ENCODE results near the gene NDUFA6.

DNA sequence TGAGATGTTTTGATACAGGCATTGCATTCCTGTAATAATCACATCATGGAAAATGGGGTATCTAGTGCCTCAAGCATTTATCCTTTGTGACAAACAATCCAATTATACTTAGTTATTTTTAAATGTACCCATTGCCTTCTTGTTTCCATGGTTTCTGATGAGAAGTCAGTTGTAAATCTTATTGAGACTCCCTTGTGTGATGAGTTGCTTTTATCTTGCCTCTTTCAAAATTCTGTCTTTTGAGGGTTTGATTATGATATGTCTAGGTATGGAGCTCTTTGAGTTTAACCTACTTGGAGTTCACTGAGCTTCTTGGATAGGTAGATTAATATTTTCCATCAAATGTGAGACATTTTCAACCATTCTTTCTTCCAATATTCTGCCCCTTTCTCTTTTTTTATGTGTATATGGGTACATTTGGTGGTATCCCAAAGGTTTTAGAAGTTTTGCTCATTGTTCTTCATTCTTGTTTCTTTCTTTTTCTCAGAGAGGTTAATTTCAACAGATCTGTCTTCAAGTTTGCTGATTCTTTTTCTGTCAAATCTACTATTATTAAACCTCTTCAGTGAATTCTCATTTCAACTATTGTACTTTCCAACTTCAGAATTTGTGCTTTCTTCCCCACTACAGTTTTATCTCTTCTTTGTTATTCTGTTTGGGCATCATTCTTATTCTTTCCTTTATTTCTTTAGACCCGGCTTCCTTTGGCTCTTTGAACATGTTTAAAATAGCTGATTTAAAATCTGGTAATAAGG, 33.6 kb downstream of the NDUFA6 start:
- TF ChIP-seq EZH2phosphoT487 (IDR thresholded peaks at IDR 0.05; ENCODE audit: insufficient read depth, low read depth) (no peak), EZH2 (IDR thresholded peaks at IDR 0.05; ENCODE audit: insufficient read depth, poor library complexity, severe bottlenecking) (no peak)

All from GM23248 (cell line).